Hepatocyte (in vitro differentiated cells): ENCODE measurements around the gene CPZ. TPM values are rescaled to one million over a fixed set of nuclear protein-coding genes. Genes with fewer than 3 reads are reported as not detected.

Source experiments
- DNase-seq: peaks from one replicate; pipeline ENCODE4 v3.0.0-alpha.2; 2016; ENCODE audit warnings: low spot score
- H2AFZ ChIP-seq: fragments of 200-600 bp; sonication (generic); 2 replicates; pipeline ENCODE4 v1.6.0; 2016; ENCODE audit warnings: antibody characterized with exemption, mild to moderate bottlenecking
- H3K27ac ChIP-seq: fragments of 200-600 bp; sonication (generic); 2 replicates; pipeline ENCODE4 v1.5.1; 2016; ENCODE audit warnings: mild to moderate bottlenecking
- H3K27me3 ChIP-seq: fragments of 200-600 bp; sonication (generic); 2 replicates; pipeline ENCODE4 v1.6.1; 2016
- H3K36me3 ChIP-seq: fragments of 200-600 bp; sonication (generic); replicated peaks from 2 replicates; pipeline ENCODE4 v1.5.1; 2016; ENCODE audit warnings: low read depth; ENCODE audit not compliant: insufficient read depth
- H3K4me1 ChIP-seq: fragments of 200-600 bp; sonication (generic); 2 replicates; pipeline ENCODE4 v1.5.1; 2016; ENCODE audit warnings: mild to moderate bottlenecking, moderate library complexity; ENCODE audit not compliant: insufficient read depth
- H3K4me2 ChIP-seq: fragments of 200-600 bp; sonication (generic); 2 replicates; pipeline ENCODE4 v1.6.0; 2016
- H3K4me3 ChIP-seq: fragments of 200-600 bp; sonication (generic); 2 replicates; pipeline ENCODE4 v1.5.1; 2016; ENCODE audit warnings: mild to moderate bottlenecking
- H3K79me2 ChIP-seq: fragments of 200-600 bp; sonication (generic); 2 replicates; pipeline ENCODE4 v1.6.0; 2017; ENCODE audit warnings: mild to moderate bottlenecking
- H3K9me2 ChIP-seq: fragments of 200-600 bp; sonication (generic); replicated peaks from 2 replicates; pipeline ENCODE4 v1.6.0; 2017; ENCODE audit warnings: mild to moderate bottlenecking; ENCODE audit not compliant: insufficient read depth
- H3K9me3 ChIP-seq: fragments of 200-600 bp; sonication (generic); 2 replicates; pipeline ENCODE4 v1.5.1; 2016; ENCODE audit warnings: low read depth, mild to moderate bottlenecking
- H4K20me1 ChIP-seq: fragments of 200-600 bp; sonication (generic); 2 replicates; pipeline ENCODE4 v1.6.0; 2016; ENCODE audit warnings: mild to moderate bottlenecking; ENCODE audit not compliant: insufficient read depth, poor library complexity, severe bottlenecking
- CTCF ChIP-seq: fragments of 200-600 bp; sonication (generic); IDR thresholded peaks from 2 replicates; pipeline ENCODE4 v1.5.1; 2016; ENCODE audit warnings: antibody characterized with exemption, mild to moderate bottlenecking; ENCODE audit not compliant: poor library complexity
- EZH2 ChIP-seq: fragments of 200-600 bp; sonication (generic); IDR thresholded peaks from 2 replicates; pipeline ENCODE4 v1.6.1; 2016; ENCODE audit warnings: antibody characterized with exemption, mild to moderate bottlenecking, borderline replicate concordance
- EZH2phosphoT487 ChIP-seq: fragments of 200-600 bp; sonication (generic); IDR thresholded peaks from one replicate; pipeline ENCODE4 v1.6.1; 2018; ENCODE audit warnings: antibody characterized with exemption, mild to moderate bottlenecking, low read depth, moderate library complexity; ENCODE audit not compliant: unreplicated experiment, severe bottlenecking
- WGBS: methylation state at CpG from one replicate; pipeline ENCODE4 v1.1.6; 2016; ENCODE audit warnings: low lambda C conversion rate; ENCODE audit errors: missing lambda C conversion rate; 5-methylcytosine and 5-hydroxymethylcytosine counted together
- polyA plus RNA-seq: library from polyadenylated mRNA; unstranded; fragments of >200 nt; fragmentation: Nextera tagmentation; extraction: Ambion mirVana; gene quantifications from 2 replicates; pipeline ENCODE4 v1.2.1, GENCODE V29; 2016
- total RNA-seq: library from RNA; depleted of rRNA; stranded (reverse); fragments of >200 nt; gene quantifications from 2 replicates; pipeline ENCODE4 v1.2.3, GENCODE V29; 2014

CPZ gene
- total and polyA plus RNA-seq, 2 experiments from 2014 or later: 34.8 to 113 TPM

- Histone ChIP-seq H3K4me3 (no peak overlapping the region), H3K27ac (no peak overlapping the region), H3K4me1 (no peaks in the 10 kb centered on the region), H4K20me1 (no peaks in the 10 kb centered on the region), H3K27me3 (no peaks in the 10 kb centered on the region), H3K9me3 (no peaks in the 10 kb centered on the region), H3K9me2 (no peaks in the 10 kb centered on the region), H3K36me3 (no peaks in the 10 kb centered on the region), H3K4me2 (no peak overlapping the region), H3K79me2 (no peaks in the 10 kb centered on the region), H2AFZ (no peak overlapping the region)
- no peak for DNase-seq
- TF ChIP-seq CTCF (no peak), EZH2phosphoT487 (no peak), EZH2 (no peak)
- 94% methylated on average over 29 of the region's 35 CpGs for WGBS
These were observed 21.1 kb downstream of the CPZ start for GRCh38 chr4:8613421-8614364.

- no peak overlapping the region for H3K27ac ChIP-seq
These were observed 22.0 kb downstream of the CPZ start for GRCh38 chr4:8614365-8615193.

GRCh38 chr4:8615366-8615765, 22.8 kb downstream of the CPZ start:
- Histone ChIP-seq H3K9me3 (no peaks in the 10 kb centered on the region), H3K4me1 (no peaks in the 10 kb centered on the region), H4K20me1 (no peaks in the 10 kb centered on the region), H3K4me2 (no peak overlapping the region), H3K4me3 (no peak overlapping the region), H3K79me2 (no peaks in the 10 kb centered on the region), H2AFZ (no peak overlapping the region), H3K36me3 (no peaks in the 10 kb centered on the region), H3K9me2 (no peaks in the 10 kb centered on the region), H3K27ac (no peak overlapping the region), H3K27me3 (no peaks in the 10 kb centered on the region)
- no peak for DNase-seq
- 89% methylated on average over 13 of the region's 13 CpGs for WGBS
- TF ChIP-seq CTCF (no peak), EZH2phosphoT487 (no peak), EZH2 (no peak)

More at GRCh38 chr4:8614365-8615193, 22.0 kb downstream of the CPZ start:
- Histone ChIP-seq H3K4me1 (no peaks in the 10 kb centered on the region), H3K9me3 (no peaks in the 10 kb centered on the region), H3K27me3 (no peaks in the 10 kb centered on the region), H3K36me3 (no peaks in the 10 kb centered on the region), H3K79me2 (no peaks in the 10 kb centered on the region), H2AFZ (no peak overlapping the region), H3K4me3 (no peak overlapping the region), H3K4me2 (no peak overlapping the region), H3K9me2 (no peaks in the 10 kb centered on the region), H4K20me1 (no peaks in the 10 kb centered on the region)
- no peak for TF ChIP-seq EZH2phosphoT487
- no peak for TF ChIP-seq EZH2
- TF ChIP-seq CTCF: no peak
- DNase-seq: no peak
- WGBS: 94% methylated on average over 22 of the region's 22 CpGs
